CD4-positive, alpha-beta memory T cell (primary cell): Measurements from ENCODE around the gene IGSF9B. TPM values are rescaled to one million over a fixed set of nuclear protein-coding genes. Genes with fewer than 3 reads are reported as not detected.

Source experiments
- CTCF ChIA-PET: fragments of 350-600 bp; sonication (Branson Sonifier 250); formaldehyde crosslinking; loops from one replicate; lab custom pipeline; 2021; ENCODE audit warnings: inconsistent platforms; ENCODE audit not compliant: partially characterized antibody; lab: Charles Lee
- POLR2A ChIA-PET: fragments of 350-600 bp; sonication (Branson Sonifier 250); formaldehyde crosslinking; loops from one replicate; lab custom pipeline; 2021; ENCODE audit not compliant: partially characterized antibody; lab: Charles Lee
- DNase-seq, 5 donors: peaks; one replicate each; pipeline versions ENCODE4 v3.0.0 to v3.0.0-alpha.2; 2020 to 2022; ENCODE audit warnings: mixed read lengths in 1 of 5
- H3K27ac ChIP-seq: one replicate; pipeline ENCODE4 v1.7.0; 2013; ENCODE audit warnings: low read depth, low read length
- H3K27me3 ChIP-seq: 2 replicates; pipeline ENCODE4 v1.7.0; 2013; ENCODE audit warnings: mild to moderate bottlenecking, low read length, moderate library complexity; ENCODE audit not compliant: insufficient read depth
- H3K36me3 ChIP-seq: 2 replicates; pipeline ENCODE4 v1.7.0; 2013; ENCODE audit warnings: mild to moderate bottlenecking, low read length, moderate library complexity; ENCODE audit not compliant: insufficient read depth
- H3K4me1 ChIP-seq: 2 replicates; pipeline ENCODE4 v1.7.0; 2013; ENCODE audit warnings: mild to moderate bottlenecking, low read length, moderate library complexity; ENCODE audit not compliant: insufficient read depth
- H3K4me3 ChIP-seq, 2 donors: one replicate each; pipeline ENCODE4 v1.7.0; 2013; ENCODE audit warnings: low read length in 2 of 2, mild to moderate bottlenecking in 1 of 2
- H3K9me3 ChIP-seq, 2 donors: one replicate each; pipeline ENCODE4 v1.7.0; 2013; ENCODE audit warnings: low read length in 2 of 2, control low read depth in 1 of 2; ENCODE audit not compliant: control insufficient read depth in 1 of 2
- H3K27ac Mint-ChIP-seq, 7 donors: one replicate each; pipeline ENCODE4 v1.8.0; 2020 to 2021; ENCODE audit warnings: mixed read lengths in 7 of 7, mild to moderate bottlenecking in 6 of 7, inconsistent platforms in 3 of 7, moderate library complexity in 3 of 7
- H3K27me3 Mint-ChIP-seq, 2 donors: one replicate each; pipeline ENCODE4 v1.8.0; 2020 to 2021; ENCODE audit warnings: mixed read lengths in 2 of 2
- H3K36me3 Mint-ChIP-seq, 2 donors: one replicate each; pipeline ENCODE4 v1.8.0; 2020 to 2021; ENCODE audit warnings: mixed read lengths in 2 of 2, inconsistent platforms in 1 of 2, mild to moderate bottlenecking in 1 of 2
- H3K4me1 Mint-ChIP-seq, 4 donors: one replicate each; pipeline ENCODE4 v1.8.0; 2020 to 2021; ENCODE audit warnings: mixed read lengths in 4 of 4, mild to moderate bottlenecking in 1 of 4
- H3K4me3 Mint-ChIP-seq, 8 donors: one replicate each; pipeline ENCODE4 v1.8.0; 2020 to 2021; ENCODE audit warnings: mixed read lengths in 8 of 8, mild to moderate bottlenecking in 7 of 8, moderate library complexity in 6 of 8, inconsistent platforms in 3 of 8
- H3K9me3 Mint-ChIP-seq, 8 donors: one replicate each; pipeline ENCODE4 v1.8.0; 2020 to 2021; ENCODE audit warnings: mixed read lengths in 8 of 8, mild to moderate bottlenecking in 5 of 8, inconsistent platforms in 3 of 8, moderate library complexity in 1 of 8
- intact Hi-C: fragments of 100-400 bp; cut with micrococcal nuclease; formaldehyde crosslinking; loops from one replicate; pipeline ENCODE4 v1.15.1; 2023
- polyA plus RNA-seq, 2 donors: library from polyadenylated mRNA; unstranded; fragments of 300-500 nt; fragmentation: Illumina TruSeq; gene quantifications; one replicate each; pipeline ENCODE4 v1.2.3, GENCODE V29; 2021
- total RNA-seq, 2 experiments: library from RNA; stranded (reverse); gene quantifications; one replicate each; pipeline ENCODE4 v1.2.3, GENCODE V29; 2021

Gene IGSF9B
- total and polyA plus RNA-seq, 4 experiments from 2014 or later: 0.59 to 38.6 (median 19.3) TPM

GRCh38 chr11:133886029-133886428, 70.7 kb downstream of the IGSF9B start:
- Mint-ChIP-seq H3K27me3 (peaks cover 17 to 26% of the 10 kb centered on the region in 2 donors), H3K36me3 (no peaks in the 10 kb centered on the region), H3K27ac (no peak overlapping the region), H3K4me3 (no peak overlapping the region), H3K4me1 (no peaks in the 10 kb centered on the region), H3K9me3 (peaks cover 2 to 21% (median 10%) of the 10 kb centered on the region in 8 donors)
- no peak for DNase-seq
- POLR2A ChIA-PET: no interaction called here
- Histone ChIP-seq H3K27ac (no peak overlapping the region), H3K36me3 (no peaks in the 10 kb centered on the region), H3K9me3 (no peaks in the 10 kb centered on the region), H3K4me1 (no peaks in the 10 kb centered on the region), H3K27me3 (no peaks in the 10 kb centered on the region), H3K4me3 (no peak overlapping the region)
- intact Hi-C loops: no loop called here
- CTCF ChIA-PET: no interaction called here

GRCh38 chr11:133872160-133872559, 84.6 kb downstream of the IGSF9B start:
- CTCF ChIA-PET: no interaction called here
- Histone ChIP-seq H3K9me3 (no peaks in the 10 kb centered on the region), H3K4me3 (no peak overlapping the region), H3K27me3 (no peaks in the 10 kb centered on the region), H3K27ac (no peak overlapping the region), H3K4me1 (no peaks in the 10 kb centered on the region), H3K36me3 (no peaks in the 10 kb centered on the region)
- no peak overlapping the region for H3K27ac Mint-ChIP-seq
- no peak for DNase-seq
- H3K27me3 Mint-ChIP-seq: peaks cover 3 to 7% of the 10 kb centered on the region in 2 donors
- intact Hi-C loops: no loop called here
- H3K36me3 Mint-ChIP-seq: no peaks in the 10 kb centered on the region
- no peaks in the 10 kb centered on the region for H3K4me1 Mint-ChIP-seq
- POLR2A ChIA-PET: no interaction called here
- no peak overlapping the region for H3K4me3 Mint-ChIP-seq
- H3K9me3 Mint-ChIP-seq: peaks cover 0 to 2% (median 0%) of the 10 kb centered on the region in 8 donors

- no peaks in the 10 kb centered on the region for H3K36me3 Mint-ChIP-seq
- Histone ChIP-seq H3K27ac (no peak overlapping the region), H3K9me3 (no peaks in the 10 kb centered on the region), H3K27me3 (no peaks in the 10 kb centered on the region), H3K4me1 (no peaks in the 10 kb centered on the region), H3K4me3 (no peak overlapping the region), H3K36me3 (no peaks in the 10 kb centered on the region)
- ChIA-PET POLR2A (no interaction called here), CTCF (no interaction called here)
- intact Hi-C loops: no loop called here
- no peak overlapping the region for H3K4me3 Mint-ChIP-seq
- H3K9me3 Mint-ChIP-seq: peaks cover 0 to 5% (median 0%) of the 10 kb centered on the region in 8 donors
- H3K4me1 Mint-ChIP-seq: no peaks in the 10 kb centered on the region
- no peak overlapping the region for H3K27ac Mint-ChIP-seq
- H3K27me3 Mint-ChIP-seq: peaks cover 14% of the 10 kb centered on the region in 2 donors
- no peak for DNase-seq
Measured at GRCh38 chr11:133867456-133867855, 89.3 kb downstream of the IGSF9B start.

- H3K27ac ChIP-seq: no peak overlapping the region
- Mint-ChIP-seq H3K27ac (no peak overlapping the region), H3K4me1 (no peaks in the 10 kb centered on the region), H3K4me3 (no peak overlapping the region), H3K27me3 (peaks cover 14 to 22% of the 10 kb centered on the region in 2 donors), H3K36me3 (no peaks in the 10 kb centered on the region), H3K9me3 (peaks cover 0 to 7% (median 0%) of the 10 kb centered on the region in 8 donors)
- intact Hi-C loops: no loop called here
- no peaks in the 10 kb centered on the region for H3K27me3 ChIP-seq
- no peaks in the 10 kb centered on the region for H3K9me3 ChIP-seq
- no peak for DNase-seq
- no peak overlapping the region for H3K4me3 ChIP-seq
- no peaks in the 10 kb centered on the region for H3K36me3 ChIP-seq
- H3K4me1 ChIP-seq: no peaks in the 10 kb centered on the region
- ChIA-PET CTCF (no interaction called here), POLR2A (no interaction called here)
Measured at GRCh38 chr11:133865466-133865865, 91.3 kb downstream of the IGSF9B start.

GRCh38 chr11:133864756-133865155, 92.0 kb downstream of the IGSF9B start:
- H3K4me3 ChIP-seq: no peak overlapping the region
- no peaks in the 10 kb centered on the region for H3K36me3 ChIP-seq
- intact Hi-C loops: no loop called here
- ChIA-PET CTCF (no interaction called here), POLR2A (no interaction called here)
- no peaks in the 10 kb centered on the region for H3K36me3 Mint-ChIP-seq
- H3K27ac ChIP-seq: no peak overlapping the region
- H3K27ac Mint-ChIP-seq: no peak overlapping the region
- peaks cover 12 to 25% of the 10 kb centered on the region in 2 donors for H3K27me3 Mint-ChIP-seq
- no peak overlapping the region for H3K4me3 Mint-ChIP-seq
- no peaks in the 10 kb centered on the region for H3K27me3 ChIP-seq
- no peak for DNase-seq
- no peaks in the 10 kb centered on the region for H3K4me1 Mint-ChIP-seq
- H3K9me3 Mint-ChIP-seq: peaks cover 0 to 7% (median 0%) of the 10 kb centered on the region in 8 donors
- no peaks in the 10 kb centered on the region for H3K4me1 ChIP-seq
- H3K9me3 ChIP-seq: no peaks in the 10 kb centered on the region

GRCh38 chr11:133860151-133860550, 96.6 kb downstream of the IGSF9B start:
- CTCF ChIA-PET: no interaction called here
- Mint-ChIP-seq H3K27ac (no peak overlapping the region), H3K27me3 (peaks cover 24 to 43% of the 10 kb centered on the region in 2 donors), H3K9me3 (peaks cover 0 to 5% (median 0%) of the 10 kb centered on the region in 8 donors), H3K4me3 (no peak overlapping the region), H3K4me1 (no peaks in the 10 kb centered on the region), H3K36me3 (no peaks in the 10 kb centered on the region)
- Histone ChIP-seq H3K4me3 (no peak overlapping the region), H3K4me1 (no peaks in the 10 kb centered on the region), H3K36me3 (no peaks in the 10 kb centered on the region), H3K27me3 (no peaks in the 10 kb centered on the region), H3K27ac (no peak overlapping the region), H3K9me3 (no peaks in the 10 kb centered on the region)
- intact Hi-C loops: no loop called here
- POLR2A ChIA-PET: no interaction called here
- DNase-seq: no peak

Other genes with a start within 250 kb of the IGSF9B start
- not detected for gene SPATA19, start 111.5 kb downstream of the IGSF9B start, total RNA-seq
- not detected for gene SPATA19, start 111.5 kb downstream of the IGSF9B start, polyA plus RNA-seq
- 1 to 10 TPM; 6.8 to 8.3 TPM for gene JAM3, start 112.1 kb upstream of the IGSF9B start, total RNA-seq
- gene JAM3, start 112.1 kb upstream of the IGSF9B start, polyA plus RNA-seq: 1 to 10 TPM; 6.5 to 6.6 TPM